Uterus (tissue), 4 donors: ENCODE results near the gene KIAA0232. TPM values are rescaled to one million over a fixed set of nuclear protein-coding genes. Genes with fewer than 3 reads are reported as not detected.
"Not testable (repeated sequence)": the region's sequence is repeated elsewhere in the genome, so short reads cannot be mapped to it uniquely, and the experiment has no call there.

ENCODE experiments used
- DNase-seq, 2 donors: peaks; one replicate each; pipeline ENCODE4 v3.0.0-alpha.2; 2019 to 2020
- H3K27ac ChIP-seq, 2 donors: fragments of 200-600 bp; sonication (generic); 1 replicate in 1 of 2; 2 replicates in 1 of 2; pipeline ENCODE4 v1.5.1; 2016 to 2018
- H3K27me3 ChIP-seq, 2 donors: fragments of 200-600 bp; sonication (generic); one replicate each; pipeline ENCODE4 v1.5.1; 2018 to 2019; ENCODE audit warnings: control low read depth in 1 of 2
- H3K36me3 ChIP-seq, 2 donors: fragments of 200-600 bp; sonication (generic); one replicate each; pipeline ENCODE4 v1.5.1; 2019; ENCODE audit warnings: control low read depth in 1 of 2
- H3K4me1 ChIP-seq, 2 donors: fragments of 200-600 bp; sonication (generic); one replicate each; pipeline ENCODE4 v1.5.1; 2018 to 2019; ENCODE audit warnings: control low read depth in 1 of 2
- H3K4me3 ChIP-seq, 2 donors: fragments of 200-600 bp; sonication (generic); 1 replicate in 1 of 2; 2 replicates in 1 of 2; pipeline ENCODE4 v1.5.1; 2018 to 2019; ENCODE audit warnings: mild to moderate bottlenecking in 1 of 2
- H3K9me3 ChIP-seq, 2 donors: fragments of 200-600 bp; sonication (generic); one replicate each; pipeline ENCODE4 v1.5.1; 2019; ENCODE audit warnings: control low read depth in 1 of 2
- POLR2A ChIP-seq, 2 donors: fragments of 450-650 bp; IDR thresholded peaks; one replicate each; pipeline ENCODE4 v1.6.1; 2016; ENCODE audit warnings: antibody characterized with exemption in 2 of 2, mild to moderate bottlenecking in 1 of 2, moderate library complexity in 1 of 2
- intact Hi-C: fragments of 100-400 bp; cut with DNase I; formaldehyde crosslinking; loops from one replicate; pipeline ENCODE4 v1.15.1; 2023; ENCODE audit warnings: low total_unique reads
- total RNA-seq, 4 donors: library from RNA; depleted of rRNA in 3 of 4; stranded (reverse); fragments of >200 nt in 3 of 4; gene quantifications; one replicate each; pipeline versions ENCODE4 v1.1.0 to v1.2.4, GENCODE V29; 2014 to 2023
- TF ChIP-seq, protein P1 (sequence below), 4 experiments: fragments of 200-600 bp in 2 of 4; fragments of 450-650 bp in 2 of 4; sonication (generic) in 2 of 4; IDR thresholded peaks; one replicate each; pipeline ENCODE4 v1.5.1; 2016 to 2019; ENCODE audit warnings: antibody characterized with exemption in 4 of 4, mild to moderate bottlenecking in 2 of 4, moderate library complexity in 1 of 4
- donor health status: DM: yes; HTN: yes; CAD: no.

The KIAA0232 gene
- total RNA-seq, 4 donors from 2014 or later, result 13.8 to 78.8 (median 43.4) TPM

DNA sequence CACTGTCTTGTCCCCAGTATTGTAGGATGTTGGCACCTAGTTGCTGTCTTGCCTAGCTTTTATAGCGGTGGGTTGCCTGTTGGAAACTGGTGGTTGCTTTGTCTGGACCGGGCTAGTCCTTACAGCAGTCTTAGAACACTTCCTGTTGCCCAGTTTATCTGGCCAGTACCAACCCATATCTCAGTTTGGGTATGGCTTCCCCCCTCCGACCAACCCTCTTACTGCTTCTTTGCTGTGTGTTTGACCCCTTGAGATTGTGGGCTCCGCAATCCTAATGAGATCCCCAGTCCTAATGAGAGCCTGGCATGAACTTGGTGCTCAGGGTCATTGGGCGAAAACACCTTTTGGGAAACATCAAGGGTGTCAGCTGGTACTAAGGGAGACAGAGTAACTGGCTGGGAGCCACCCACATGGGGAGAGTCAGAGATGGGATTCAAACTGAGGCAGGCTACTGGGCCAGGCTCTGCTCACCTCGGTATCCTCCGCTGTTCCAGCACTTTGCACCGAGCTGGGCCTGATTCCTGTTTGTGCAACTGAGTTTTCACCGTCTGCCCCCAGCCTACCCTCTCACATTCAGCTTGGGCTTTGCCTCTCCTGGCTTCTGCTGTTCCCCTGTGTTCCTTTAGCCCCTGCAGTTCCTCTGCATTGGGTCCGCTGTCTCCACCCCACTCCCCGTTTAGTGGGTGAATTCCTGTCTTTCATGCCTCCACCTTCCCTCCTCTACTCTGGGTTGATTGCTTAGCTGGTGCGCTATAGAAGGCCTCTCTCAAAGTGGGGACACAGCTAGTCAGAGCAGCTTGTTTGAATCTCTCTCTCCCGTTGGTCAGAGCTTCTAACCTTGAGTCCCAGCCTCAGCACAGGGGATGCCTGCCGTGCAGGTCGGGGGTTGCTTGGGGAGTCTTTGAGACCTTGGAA is 128.7 kb downstream of the KIAA0232 start:
- peaks cover 6 to 15% of the 10 kb centered on the region in 2 donors for H3K4me1 ChIP-seq
- no peaks in the 10 kb centered on the region for H3K9me3 ChIP-seq
- no peaks in the 10 kb centered on the region for H3K36me3 ChIP-seq
- no peaks in the 10 kb centered on the region for H3K27me3 ChIP-seq
- peak overlapping the region in 1 of 2 donors; percentile 95 for H3K4me3 ChIP-seq
- no peak for DNase-seq
- intact Hi-C loops, result no loop called here
- H3K27ac ChIP-seq, result no peak overlapping the region
- TF ChIP-seq, protein P1, sequence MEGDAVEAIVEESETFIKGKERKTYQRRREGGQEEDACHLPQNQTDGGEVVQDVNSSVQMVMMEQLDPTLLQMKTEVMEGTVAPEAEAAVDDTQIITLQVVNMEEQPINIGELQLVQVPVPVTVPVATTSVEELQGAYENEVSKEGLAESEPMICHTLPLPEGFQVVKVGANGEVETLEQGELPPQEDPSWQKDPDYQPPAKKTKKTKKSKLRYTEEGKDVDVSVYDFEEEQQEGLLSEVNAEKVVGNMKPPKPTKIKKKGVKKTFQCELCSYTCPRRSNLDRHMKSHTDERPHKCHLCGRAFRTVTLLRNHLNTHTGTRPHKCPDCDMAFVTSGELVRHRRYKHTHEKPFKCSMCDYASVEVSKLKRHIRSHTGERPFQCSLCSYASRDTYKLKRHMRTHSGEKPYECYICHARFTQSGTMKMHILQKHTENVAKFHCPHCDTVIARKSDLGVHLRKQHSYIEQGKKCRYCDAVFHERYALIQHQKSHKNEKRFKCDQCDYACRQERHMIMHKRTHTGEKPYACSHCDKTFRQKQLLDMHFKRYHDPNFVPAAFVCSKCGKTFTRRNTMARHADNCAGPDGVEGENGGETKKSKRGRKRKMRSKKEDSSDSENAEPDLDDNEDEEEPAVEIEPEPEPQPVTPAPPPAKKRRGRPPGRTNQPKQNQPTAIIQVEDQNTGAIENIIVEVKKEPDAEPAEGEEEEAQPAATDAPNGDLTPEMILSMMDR (IDR thresholded peaks at IDR 0.05), result no peak
- no peak for TF ChIP-seq POLR2A (IDR thresholded peaks at IDR 0.05)

DNA sequence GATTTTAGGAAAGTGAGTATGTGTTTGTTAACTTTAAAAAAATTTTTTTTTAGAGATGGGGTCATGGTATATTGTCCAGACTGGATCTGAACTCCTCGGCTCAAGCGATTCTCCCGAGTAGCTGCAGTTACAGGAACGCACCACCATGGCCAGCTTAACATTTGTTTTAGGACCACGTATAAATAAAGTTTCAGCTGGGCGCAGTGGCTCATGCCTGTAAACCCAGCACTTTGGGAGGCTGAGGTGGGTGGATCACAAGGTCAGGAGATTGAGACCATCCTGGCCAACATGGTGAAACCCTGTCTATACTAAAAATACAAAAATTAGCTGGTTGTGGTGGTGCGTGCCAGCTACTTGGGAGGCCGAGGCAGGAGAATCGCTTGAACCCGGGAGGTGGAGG is 129.4 kb downstream of the KIAA0232 start:
- H3K27me3 ChIP-seq, H3K27ac ChIP-seq, H3K4me3 ChIP-seq, DNase-seq, intact Hi-C loops, H3K36me3 ChIP-seq, H3K9me3 ChIP-seq: not testable (repeated sequence)
- H3K4me1 ChIP-seq, result peaks cover 6 to 21% of the 10 kb centered on the region in 2 donors

DNA sequence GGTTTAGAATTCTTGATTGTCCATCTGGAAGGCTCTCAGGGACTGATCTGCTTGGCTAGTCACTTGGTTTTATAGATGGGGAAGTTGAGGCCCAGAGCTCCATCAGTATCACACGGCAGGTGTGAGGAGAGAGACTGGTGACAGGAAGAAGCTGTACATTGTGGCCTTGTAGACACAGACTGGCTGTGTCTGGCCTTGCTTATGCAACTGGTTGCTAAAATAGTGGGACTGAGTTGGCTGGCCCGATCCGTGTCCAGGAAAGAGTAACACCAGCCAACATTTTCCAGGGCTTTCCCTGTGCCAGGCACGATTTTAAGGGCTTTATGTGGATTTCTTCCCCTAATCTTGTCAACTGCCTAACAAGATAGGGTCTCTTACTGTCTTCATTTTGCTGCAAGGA is 129.9 kb downstream of the KIAA0232 start:
- no peak overlapping the region for H3K27ac ChIP-seq
- no peak overlapping the region for H3K4me3 ChIP-seq
- DNase-seq, result no peak
- H3K27me3 ChIP-seq, result no peaks in the 10 kb centered on the region
- TF ChIP-seq POLR2A (IDR thresholded peaks at IDR 0.05), result no peak
- TF ChIP-seq, protein P1 (IDR thresholded peaks at IDR 0.05), result no peak
- H3K36me3 ChIP-seq, result no peaks in the 10 kb centered on the region
- intact Hi-C loops, result no loop called here
- no peaks in the 10 kb centered on the region for H3K9me3 ChIP-seq
- peaks cover 6 to 26% of the 10 kb centered on the region in 2 donors for H3K4me1 ChIP-seq

DNA sequence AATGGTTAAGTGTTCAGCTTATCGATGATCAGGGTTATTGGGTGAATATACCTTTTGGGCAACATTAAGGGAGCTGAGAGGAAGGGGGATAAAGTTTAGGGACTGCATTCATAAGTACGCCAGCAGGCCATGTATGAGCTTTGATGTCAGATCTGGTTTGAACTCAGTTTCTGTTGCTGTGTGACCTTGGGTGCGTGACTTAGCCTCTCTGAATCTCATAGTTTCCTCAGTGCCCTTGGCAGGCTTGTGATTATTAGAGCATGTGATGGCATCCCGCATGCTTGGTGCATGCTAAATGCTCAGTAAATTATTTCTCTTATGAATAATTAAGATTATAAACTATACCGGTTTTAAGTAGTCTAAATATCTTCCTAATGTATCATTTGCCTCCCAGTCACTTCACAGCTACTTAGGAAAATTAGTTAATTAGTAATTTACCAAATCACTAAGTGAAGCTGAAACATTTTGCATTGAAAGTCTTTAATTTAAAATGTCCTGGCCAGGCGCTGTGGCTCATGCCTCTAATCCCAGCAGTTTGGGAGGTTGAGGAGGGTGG is 130.9 kb downstream of the KIAA0232 start:
- intact Hi-C loops, result no loop called here
- Histone ChIP-seq H3K9me3 (no peaks in the 10 kb centered on the region), H3K4me3 (no peak overlapping the region), H3K27ac (no peak overlapping the region), H3K36me3 (no peaks in the 10 kb centered on the region), H3K4me1 (peaks cover under 1 to 25% of the 10 kb centered on the region in 2 donors), H3K27me3 (no peaks in the 10 kb centered on the region)
- DNase-seq, result no peak
- TF ChIP-seq POLR2A (IDR thresholded peaks at IDR 0.05), result no peak
- TF ChIP-seq, protein P1 (IDR thresholded peaks at IDR 0.05), result no peak

DNA sequence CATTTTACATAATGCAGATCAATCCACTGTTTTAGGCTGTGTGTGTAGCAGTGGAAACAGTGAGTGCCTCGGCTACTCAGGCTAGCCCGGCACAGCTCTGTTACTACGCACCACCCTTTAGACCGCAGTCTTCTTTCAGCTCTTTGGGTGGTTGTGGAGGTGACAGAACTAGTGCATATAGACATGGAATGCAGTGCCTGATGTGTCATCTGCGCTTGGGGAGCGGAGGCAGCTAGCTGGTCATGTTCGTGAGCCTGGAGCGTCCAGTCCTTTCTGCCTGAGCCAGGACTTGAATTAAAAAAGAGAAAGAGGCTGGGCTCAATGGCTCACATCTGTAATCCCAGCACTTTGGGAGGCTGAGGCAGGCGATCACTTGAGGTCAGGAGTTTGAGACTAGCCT is 131.9 kb downstream of the KIAA0232 start:
- H3K4me3 ChIP-seq, result no peak overlapping the region
- no peak for TF ChIP-seq POLR2A (IDR thresholded peaks at IDR 0.05)
- no peaks in the 10 kb centered on the region for H3K27me3 ChIP-seq
- H3K27ac ChIP-seq, result no peak overlapping the region
- H3K4me1 ChIP-seq, result peaks cover 0 to 19% of the 10 kb centered on the region in 2 donors
- no peaks in the 10 kb centered on the region for H3K36me3 ChIP-seq
- no peaks in the 10 kb centered on the region for H3K9me3 ChIP-seq
- intact Hi-C loops, result no loop called here
- DNase-seq, result no peak
